GM21526 (cell line): ENCODE measurements around the gene CCDC32.

ENCODE experiments used
- ATAC-seq: cut with Tn5 transposase; IDR thresholded peaks from one replicate; pipeline ENCODE4 v1.9.1; 2021; ENCODE audit warnings: moderate library complexity; ENCODE audit not compliant: unreplicated experiment, low FRiP score

CCDC32 gene

DNA sequence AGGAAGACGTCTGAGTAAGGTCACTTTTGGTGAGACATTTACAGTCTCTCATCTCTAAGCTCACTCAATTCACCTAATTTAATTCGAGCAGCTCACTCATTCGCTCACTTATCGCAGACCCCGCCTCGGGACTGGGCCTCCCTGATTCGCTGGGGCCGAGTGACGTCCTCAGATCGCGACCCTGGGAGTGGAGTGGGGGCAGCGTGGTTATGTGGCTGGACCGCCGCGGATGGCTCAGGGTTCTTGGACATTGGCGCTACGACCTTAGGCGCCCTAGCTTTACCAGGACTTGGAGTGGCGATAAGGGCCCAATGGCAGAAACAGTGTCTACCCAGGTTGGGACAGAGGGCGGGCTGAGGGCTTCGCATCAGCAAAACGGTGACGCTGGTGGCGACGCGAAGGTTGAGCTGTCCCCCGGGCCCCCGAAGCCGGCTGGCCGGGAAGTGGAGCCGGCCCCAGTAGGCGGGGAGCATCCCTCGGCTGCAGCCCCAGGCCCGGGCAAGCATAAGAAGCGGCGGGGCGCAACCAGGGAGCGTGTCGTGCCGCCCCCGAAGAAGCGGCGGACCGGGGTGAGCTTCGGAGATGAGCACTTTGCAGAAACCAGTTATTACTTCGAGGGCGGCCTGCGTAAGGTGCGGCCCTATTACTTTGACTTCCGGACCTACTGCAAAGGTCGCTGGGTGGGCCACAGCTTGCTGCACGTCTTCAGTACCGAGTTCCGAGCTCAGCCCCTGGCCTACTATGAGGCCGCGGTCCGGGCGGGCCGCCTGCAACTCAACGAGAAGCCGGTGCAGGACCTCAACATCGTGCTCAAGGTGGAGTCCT lies 4.5 kb upstream of the CCDC32 start, which contains the start of gene RPUSD2:
Gene RPUSD2 (plus strand): TSS at position 171 of the 825 bp plus-strand sequence. CDS start 39 bp downstream, at position 210.
- ATAC-seq = peak; percentile 43

DNA sequence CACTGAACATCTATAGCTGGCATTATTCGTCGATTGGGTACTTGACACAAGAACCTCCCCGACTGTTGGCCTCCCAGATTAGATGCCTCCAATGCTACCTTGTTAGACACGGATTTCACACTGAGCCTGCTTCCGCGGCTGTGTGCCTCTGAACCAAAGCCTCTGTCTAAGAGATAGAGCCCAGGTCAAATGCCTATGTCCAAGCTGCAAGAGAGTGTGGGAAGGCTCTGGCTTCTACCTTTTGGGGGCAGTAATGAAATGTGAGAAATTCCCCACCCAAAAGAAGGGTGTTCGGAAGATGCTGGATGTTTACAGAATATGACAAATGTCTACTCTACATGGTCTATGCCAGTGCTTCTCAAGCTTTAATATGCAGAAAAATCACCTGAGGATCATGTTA lies 2.3 kb upstream of the CCDC32 start:
- ATAC-seq = no peak

DNA sequence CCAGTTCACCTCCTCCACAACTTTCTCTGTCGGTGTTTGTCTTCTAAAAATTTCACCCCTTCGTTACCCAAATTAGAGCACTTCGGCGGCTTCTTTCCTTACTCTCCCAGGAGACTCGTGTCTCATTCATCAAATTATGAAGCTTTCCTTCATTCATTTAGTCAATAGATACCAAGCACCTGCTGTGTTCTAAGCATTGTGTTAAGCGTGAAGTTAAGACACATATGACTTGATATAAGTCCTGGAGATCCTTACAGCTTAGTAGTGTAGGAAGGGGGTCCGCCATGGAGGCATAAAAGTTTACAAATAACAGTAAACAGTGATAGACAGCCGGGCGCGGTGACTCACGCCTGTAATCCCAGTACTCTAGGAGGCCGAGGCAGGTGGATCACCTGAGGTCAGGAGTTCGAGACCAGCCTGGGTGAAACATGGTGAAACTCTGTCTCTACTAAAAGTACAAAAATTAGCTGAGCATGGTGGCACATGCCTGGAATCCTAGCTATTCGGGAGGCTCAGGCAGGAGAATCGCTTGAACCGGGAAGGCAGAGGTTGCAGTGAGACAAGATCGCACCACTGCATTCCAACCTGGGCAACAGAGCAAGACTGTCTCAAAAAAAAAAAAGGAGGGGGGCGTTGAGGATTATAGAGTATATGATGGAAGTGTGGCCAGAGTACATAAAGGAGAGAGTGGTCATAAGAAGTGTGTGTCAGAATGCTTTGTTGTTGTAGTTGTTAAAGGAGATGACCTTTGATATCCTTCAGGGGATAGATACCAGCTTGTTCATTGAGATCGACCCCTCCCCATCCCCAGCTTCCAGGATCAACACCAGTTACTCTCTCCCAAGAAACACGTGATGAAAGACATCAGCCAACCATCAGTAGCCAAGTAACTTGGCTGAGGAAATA lies 744 bp upstream of the CCDC32 start:
- ATAC-seq = no peak

DNA sequence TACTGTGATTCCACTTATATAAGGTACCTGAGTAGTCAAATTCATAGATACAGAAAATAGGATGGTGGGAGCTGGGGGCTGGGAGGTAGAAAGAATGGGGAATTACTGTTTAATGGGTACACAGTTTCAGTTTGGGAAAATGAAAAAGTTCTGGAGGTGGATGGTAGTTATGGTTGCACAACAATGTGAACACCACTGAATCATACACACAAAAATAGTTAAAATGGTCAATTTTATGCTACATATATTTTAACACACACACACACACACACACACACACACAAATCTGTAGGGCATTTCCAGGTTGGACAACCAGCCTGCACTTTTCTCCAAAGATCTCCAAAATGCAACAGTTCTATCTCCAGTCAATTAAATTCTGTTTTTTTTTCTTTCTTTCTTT lies 1.4 kb downstream of the CCDC32 start:
- no peak for ATAC-seq

DNA sequence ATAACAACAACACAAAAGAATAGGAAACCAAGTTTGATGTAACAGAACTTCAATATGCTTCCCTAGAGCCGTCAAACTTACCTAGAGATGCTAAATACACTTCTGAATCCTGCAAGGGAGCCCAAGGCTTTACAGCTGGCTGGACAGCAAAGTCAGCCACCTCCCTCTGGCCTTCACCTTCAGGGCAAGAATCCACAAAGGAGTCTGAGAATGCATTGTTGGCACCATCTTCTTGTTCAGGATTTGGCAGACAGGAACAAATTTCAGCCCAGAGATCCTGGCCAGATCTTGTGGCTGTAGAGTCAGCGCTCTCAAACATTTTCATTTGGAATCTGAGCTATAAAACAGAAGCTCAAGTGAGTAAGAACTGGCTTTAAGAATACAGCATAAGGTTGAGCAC lies 2.2 kb downstream of the CCDC32 start:
- no peak for ATAC-seq

DNA sequence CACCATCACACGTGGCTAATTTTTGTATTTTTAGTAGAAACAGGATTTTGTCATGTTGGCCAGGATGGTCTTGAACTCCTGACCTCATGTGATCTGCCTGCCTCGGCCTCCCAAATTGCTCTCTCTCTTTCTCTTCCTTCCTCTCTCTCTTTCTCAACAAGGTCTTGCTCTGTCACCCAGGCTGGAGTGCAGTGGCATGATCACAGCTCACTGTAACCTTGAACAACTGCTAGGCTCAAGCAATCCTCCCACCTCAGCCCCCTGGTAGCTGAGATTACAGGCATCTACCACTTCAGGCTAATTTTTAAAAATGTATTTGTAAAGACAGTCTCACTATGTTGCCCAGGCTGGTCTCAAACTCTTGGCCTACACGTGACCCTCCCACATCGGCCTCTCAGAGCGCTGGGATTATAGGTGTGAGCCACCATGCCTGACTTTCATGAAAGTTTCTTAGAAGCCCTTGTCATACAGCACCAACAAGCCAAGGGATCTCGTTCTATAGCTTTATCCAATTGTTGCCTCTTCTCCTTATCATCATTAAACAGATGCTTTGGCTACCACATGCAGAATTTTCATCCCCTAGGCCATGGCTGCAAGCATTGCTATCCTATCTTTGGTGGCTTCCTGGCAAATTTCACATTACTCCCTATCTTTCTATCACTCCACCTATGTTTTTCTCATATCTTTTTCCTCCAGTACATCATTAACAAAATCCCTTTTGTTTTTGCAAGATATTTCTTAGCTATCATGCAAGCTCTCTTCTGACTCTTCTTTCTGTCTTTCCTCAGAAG lies 5.7 kb downstream of the CCDC32 start:
- ATAC-seq = no peak

DNA sequence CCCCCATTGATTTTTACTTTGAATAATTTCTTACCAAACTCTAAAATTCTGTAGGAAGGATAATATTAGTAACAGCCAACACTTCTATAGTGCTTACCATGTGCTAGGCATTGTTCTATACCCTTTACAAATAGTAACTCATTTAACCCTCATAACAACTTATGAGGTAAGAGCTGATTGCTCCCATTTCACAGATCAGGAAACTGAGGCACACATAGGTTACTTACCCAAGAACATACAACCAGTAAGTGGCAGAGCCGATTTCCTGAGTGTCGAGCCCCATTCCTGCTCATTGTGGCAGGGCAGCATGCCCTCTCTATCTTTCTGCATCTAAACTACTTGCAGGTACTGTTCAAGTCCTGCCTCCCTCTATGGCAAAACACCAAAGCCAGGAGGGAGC lies 9.0 kb downstream of the CCDC32 start:
- no peak for ATAC-seq

DNA sequence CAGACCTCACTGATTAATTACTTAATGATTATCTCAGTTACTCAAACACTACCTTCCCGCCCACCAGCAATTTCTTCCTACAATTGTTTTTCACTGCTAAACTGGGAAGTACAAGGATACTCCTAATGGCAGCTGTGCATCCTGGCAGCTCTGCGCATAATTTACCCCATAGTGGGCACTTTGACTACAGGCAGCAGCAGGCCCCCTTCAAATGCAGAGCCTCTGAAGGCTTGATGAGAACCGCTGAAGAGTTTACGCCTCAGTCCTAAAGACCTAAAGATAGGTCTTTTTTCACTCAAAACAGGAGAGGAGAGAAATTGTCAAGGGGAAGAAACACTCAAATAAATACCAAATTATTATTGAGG lies 10.7 kb downstream of the CCDC32 start:
- ATAC-seq = no peak

DNA sequence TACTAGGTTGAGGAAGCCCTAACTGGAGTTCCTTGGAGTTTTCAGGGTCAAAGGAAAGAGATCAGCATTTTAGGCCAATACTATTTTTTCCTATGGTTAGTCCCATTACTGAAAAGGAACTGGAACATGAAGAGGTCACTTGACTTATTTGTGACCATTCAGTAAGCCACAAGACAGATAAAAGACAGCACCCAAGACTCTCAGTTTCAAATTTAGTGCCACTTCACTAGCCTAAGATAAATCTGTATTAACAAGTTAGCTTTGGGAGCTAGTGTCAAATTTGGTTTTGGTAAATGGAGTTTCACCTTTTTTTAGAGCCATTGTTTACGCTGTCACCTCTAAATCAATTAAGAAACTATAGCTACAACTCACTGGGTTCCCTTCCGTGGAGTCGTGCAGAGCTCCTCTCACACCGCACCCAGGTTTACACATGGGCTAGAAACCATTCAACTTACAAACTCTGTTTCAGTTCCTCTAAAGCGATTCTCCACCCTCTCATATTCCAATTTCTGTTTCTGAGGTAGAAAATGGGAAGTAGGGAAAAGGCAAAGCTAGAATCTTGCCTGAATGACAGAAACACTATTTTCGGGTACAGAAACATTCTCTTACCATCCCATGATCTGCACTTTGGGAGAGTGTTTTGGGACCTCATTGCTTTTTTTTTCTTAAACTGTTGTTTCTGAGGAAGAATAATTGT lies 14.4 kb downstream of the CCDC32 start:
- ATAC-seq = peak; percentile 63

DNA sequence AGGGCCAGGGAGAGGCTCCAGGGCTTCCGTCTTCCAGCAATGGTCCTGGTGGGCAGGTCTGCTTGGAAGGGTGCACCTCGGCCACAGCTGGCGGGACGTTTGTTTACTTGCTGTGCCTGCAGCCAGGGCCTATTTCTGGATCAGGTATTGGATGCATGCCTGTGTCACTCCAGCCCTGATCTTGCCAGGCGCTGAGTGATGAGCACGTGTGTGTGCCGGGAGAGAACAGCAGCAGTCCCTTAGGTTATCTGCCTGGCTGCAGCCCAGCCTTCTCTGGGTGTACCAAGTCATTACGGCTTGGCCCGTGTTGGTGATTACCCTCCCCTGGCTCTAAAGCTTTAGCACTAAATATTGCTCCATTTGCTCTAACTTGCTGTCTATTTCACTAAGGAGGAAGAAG lies 14.9 kb downstream of the CCDC32 start:
- ATAC-seq = no peak

DNA sequence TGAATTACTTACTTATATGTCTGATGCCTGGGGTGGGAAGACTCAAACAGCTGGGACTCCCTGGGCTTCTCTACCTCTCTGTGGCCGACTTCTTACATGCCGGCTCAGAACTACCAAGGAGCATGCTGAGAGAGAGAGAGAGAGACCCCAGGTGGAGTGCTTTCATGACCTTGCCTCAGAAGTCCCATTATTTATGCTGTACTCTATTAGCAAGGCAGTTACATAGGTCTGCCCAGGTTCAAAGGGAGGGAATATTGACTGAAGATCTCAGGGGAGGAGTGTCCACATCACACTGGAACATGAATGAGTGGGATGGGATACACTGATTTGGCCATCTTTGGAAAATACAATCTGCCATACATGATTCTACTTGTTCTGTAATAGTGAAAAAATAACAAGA lies 16.2 kb downstream of the CCDC32 start:
- ATAC-seq = no peak

DNA sequence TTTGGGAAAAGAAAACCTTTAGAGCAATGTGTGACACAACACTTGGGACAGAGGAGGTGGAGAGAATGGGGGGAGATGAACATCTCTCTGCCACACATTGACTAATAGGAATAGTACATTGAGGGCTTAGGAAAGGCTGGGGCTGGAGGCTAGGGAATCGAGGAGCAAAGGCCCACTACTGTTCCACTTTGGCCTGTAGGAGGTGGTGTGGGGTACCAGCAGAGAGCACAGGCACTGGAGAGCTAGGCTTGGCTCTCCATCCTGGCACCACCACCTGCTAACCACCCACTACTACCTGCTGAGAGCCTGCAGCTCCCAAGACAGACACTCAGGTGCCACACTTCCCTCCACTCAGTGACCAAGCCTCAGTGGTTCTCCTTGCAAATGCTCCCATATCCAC lies 19.4 kb downstream of the CCDC32 start:
- ATAC-seq = no peak

DNA sequence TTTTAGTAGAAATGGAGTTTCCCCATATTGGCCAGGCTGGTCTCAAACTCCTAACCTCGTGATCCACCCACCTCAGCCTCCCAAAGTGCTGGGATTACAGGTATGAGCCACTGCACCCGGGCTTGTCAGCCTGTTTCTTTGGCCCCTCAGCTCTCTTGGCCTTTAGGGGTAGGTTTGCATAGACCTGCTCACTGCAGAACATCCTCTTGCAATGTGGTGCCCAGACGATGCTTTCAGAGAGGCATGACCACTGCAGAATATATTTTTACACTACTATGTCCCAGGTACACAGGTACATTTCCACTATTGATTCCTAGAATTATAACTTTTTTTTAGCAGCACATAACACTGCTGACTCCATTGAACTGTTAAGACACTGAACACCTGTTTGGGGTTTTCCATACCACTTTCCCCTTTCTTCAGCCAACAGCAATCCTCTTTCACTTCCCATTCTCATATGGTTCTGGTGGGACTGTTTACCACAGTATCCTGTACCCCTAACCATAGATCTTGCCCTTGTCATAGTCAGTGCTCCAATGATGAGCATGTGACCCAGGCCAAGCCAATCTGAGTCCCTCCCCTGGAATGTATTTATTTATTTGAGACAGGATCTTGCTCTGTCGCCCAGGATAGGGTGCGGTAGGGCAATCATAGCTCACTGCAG lies 21.1 kb downstream of the CCDC32 start:
- ATAC-seq = peak; percentile 60

DNA sequence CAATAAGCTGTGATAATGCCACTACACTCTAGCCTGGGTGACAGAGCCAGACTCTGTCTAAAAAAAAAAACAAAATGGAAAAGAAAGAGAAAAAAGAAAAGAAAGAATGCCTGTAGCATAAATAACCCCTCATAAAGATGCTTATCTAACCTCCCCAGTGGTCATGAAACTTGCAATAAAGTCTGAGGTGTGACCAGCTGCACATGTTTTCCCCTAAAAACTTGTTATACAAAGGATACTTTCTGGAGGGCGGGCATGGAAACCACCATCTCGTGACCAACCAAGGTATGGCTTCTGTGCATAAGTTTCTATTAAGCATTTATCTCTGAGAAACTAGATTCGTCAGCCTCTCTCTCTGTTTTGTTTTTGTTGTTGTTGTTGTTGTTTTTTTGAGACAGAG lies 21.8 kb downstream of the CCDC32 start:
- ATAC-seq = no peak

DNA sequence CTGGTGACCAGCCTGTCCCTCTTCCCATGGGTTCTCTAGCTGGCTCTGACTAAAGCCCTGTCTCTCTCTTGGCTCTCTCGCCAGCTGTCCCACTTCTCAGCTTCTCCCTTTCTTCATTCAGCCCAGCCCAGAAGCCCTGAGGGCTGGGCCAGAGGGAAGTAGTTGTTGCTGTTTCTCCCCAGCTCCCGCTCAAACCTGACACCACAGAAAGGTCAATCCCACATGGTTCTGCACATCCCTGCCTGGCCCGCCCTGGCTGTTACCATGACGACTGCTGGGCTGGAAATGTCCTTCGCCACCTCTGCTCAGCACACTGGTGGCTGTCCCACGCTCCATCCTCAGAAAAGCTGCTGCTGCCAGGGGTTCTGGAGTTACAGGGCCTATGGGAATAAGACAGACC lies 25.9 kb downstream of the CCDC32 start:
- ATAC-seq = no peak

DNA sequence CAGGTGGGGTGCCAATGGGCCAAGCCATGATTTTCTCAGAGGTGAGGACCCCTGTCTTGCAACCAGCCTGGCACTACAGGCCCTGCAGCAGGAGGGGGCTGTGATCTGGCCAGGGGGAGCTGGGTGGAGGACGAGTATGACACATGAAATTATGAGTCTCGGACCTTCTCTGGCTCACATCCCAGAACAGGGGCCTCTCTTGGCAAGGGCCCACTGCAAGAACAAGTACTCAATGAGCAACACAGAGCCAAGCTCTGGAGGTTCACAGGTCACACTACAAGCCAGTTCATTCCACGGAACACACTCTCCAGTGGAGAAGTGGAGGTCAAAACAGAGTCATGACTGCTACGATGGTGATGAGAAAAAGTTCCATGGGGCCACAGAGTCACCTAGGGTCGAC lies 28.3 kb downstream of the CCDC32 start:
- ATAC-seq = no peak

DNA sequence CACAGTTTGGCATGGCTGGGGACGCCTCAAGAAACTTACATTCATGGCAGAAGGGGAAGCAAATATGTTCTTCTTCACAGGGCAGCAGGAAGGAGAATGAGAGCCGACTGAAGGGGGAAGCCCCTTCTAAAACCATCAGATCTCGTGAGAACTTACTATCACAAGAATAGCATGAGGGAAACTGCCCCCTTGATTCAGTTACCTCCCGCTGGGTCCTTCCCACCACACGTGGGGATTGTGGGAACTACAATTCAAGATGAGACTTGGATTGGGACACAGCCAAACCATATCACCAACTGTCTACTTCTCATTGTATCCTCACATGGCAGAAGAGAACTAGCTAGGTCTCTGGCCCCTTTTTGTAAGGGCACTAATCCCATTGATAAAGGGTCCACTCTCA lies 30.5 kb downstream of the CCDC32 start:
- ATAC-seq = no peak

DNA sequence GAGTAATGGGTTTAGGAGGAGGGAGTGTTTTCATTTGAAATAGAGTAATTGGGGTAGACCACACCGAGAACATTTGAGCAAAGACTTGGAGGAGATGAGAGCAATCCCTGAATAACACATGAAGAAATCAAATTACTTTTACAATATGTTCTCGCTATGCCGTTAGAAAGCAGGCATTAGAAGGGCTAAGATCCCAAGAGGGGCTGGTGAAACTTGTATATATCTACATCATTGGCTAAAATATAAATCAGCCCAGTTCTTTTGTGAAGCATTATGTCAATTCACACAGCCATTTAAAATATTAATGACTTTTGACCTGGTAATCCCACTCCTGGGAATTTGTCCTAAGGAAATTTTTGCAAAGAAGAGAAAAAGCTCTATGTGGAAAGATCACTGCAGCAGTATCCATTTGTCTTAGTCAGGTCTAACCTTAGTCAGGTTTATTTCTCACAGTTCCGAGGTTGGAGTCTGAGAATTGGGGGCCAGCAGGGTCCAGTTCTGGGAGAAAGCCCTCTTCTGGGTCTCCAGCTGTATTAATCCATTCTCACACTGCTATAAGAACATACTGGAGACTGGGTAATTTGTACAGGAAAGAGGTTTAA lies 31.0 kb downstream of the CCDC32 start:
- ATAC-seq = no peak

DNA sequence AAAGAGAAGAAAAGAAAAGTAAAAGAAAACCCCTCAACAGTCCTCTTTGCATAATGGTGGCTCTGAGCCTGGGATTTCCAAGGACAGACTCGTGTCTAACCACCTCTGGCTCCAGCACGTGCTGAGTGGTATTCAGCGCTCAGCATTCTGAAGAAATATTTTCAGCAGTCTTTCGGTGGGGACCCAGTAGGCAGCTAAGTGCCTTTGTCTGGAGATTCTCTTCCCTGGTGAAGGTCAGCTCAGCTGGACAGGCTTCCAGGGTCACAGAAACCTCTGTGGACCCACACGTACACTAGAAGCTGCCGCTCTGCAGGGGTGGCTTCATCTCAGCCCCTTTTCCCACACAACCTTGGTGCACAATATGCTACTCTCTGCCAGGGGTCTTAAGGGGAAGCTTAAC lies 36.0 kb downstream of the CCDC32 start:
- ATAC-seq = no peak
